H9 (cell line): ENCODE results near the gene PIK3CD. TPM values are rescaled to one million over a fixed set of nuclear protein-coding genes. Genes with fewer than 3 reads are reported as not detected.

Source experiments
- DNase-seq: peaks from one replicate; pipeline ENCODE4 v3.0.0-alpha.2; 2017
- H2AFZ ChIP-seq: one replicate; pipeline ENCODE4 v1.6.1; 2013; ENCODE audit warnings: mild to moderate bottlenecking, low read length, control low read depth, moderate library complexity
- H2AK5ac ChIP-seq: 2 replicates; pipeline ENCODE4 v1.6.1; 2013; ENCODE audit warnings: low read length, control low read depth, mixed read lengths; ENCODE audit not compliant: insufficient read length
- H2BK120ac ChIP-seq: one replicate; pipeline ENCODE4 v1.6.1; 2013; ENCODE audit warnings: low read depth, mild to moderate bottlenecking, low read length, control low read depth, inconsistent platforms; ENCODE audit not compliant: poor library complexity, severe bottlenecking
- H2BK12ac ChIP-seq: 2 replicates; pipeline ENCODE4 v1.6.1; 2013; ENCODE audit warnings: low read length, control low read depth, mixed read lengths, low read depth; ENCODE audit not compliant: insufficient read length
- H2BK15ac ChIP-seq: 2 replicates; pipeline ENCODE4 v1.6.1; 2013; ENCODE audit warnings: low read depth, low read length, control low read depth
- H2BK20ac ChIP-seq: one replicate; pipeline ENCODE4 v1.6.1; 2013; ENCODE audit warnings: low read depth, mild to moderate bottlenecking, low read length, control low read depth, inconsistent platforms; ENCODE audit not compliant: poor library complexity, severe bottlenecking
- H2BK5ac ChIP-seq: 2 replicates; pipeline ENCODE4 v1.6.1; 2013; ENCODE audit warnings: low read length, control low read depth, mixed read lengths; ENCODE audit not compliant: insufficient read length
- H3K14ac ChIP-seq: 2 replicates; pipeline ENCODE4 v1.6.1; 2013; ENCODE audit warnings: low read length, control low read depth; ENCODE audit not compliant: insufficient read depth
- H3K18ac ChIP-seq: 2 replicates; pipeline ENCODE4 v1.6.1; 2013; ENCODE audit warnings: low read depth, mild to moderate bottlenecking, mixed read lengths, low read length, control low read depth; ENCODE audit not compliant: insufficient read length
- H3K23ac ChIP-seq: 2 replicates; pipeline ENCODE4 v1.6.1; 2013; ENCODE audit warnings: low read length, control low read depth, mixed read lengths, low read depth; ENCODE audit not compliant: insufficient read length
- H3K23me2 ChIP-seq: 2 replicates; pipeline ENCODE4 v1.6.1; 2013; ENCODE audit warnings: low read depth, mild to moderate bottlenecking, mixed read lengths, low read length, control low read depth; ENCODE audit not compliant: insufficient read length, poor library complexity, severe bottlenecking
- H3K27ac ChIP-seq: 2 replicates; pipeline ENCODE4 v1.5.1; 2013; ENCODE audit warnings: low read length, control low read depth, mixed read lengths, low read depth; ENCODE audit not compliant: insufficient read length
- H3K27me3 ChIP-seq: 2 replicates; pipeline ENCODE4 v1.6.1; 2013; ENCODE audit warnings: low read length, control low read depth, inconsistent platforms; ENCODE audit not compliant: insufficient read depth
- H3K4ac ChIP-seq: 2 replicates; pipeline ENCODE4 v1.6.1; 2013; ENCODE audit warnings: low read depth, mild to moderate bottlenecking, control low read depth, inconsistent platforms, low read length, moderate library complexity
- H3K4me1 ChIP-seq: 2 replicates; pipeline ENCODE4 v1.6.1; 2013; ENCODE audit warnings: low read length, control low read depth, inconsistent platforms; ENCODE audit not compliant: insufficient read depth
- H3K4me2 ChIP-seq: 2 replicates; pipeline ENCODE4 v1.6.1; 2013; ENCODE audit warnings: low read length, control low read depth, mixed read lengths; ENCODE audit not compliant: insufficient read length, insufficient read depth
- H3K56ac ChIP-seq: 2 replicates; pipeline ENCODE4 v1.6.1; 2013; ENCODE audit warnings: low read depth, mild to moderate bottlenecking, mixed read lengths, low read length, control low read depth; ENCODE audit not compliant: insufficient read length
- H3K79me1 ChIP-seq: 2 replicates; pipeline ENCODE4 v1.6.1; 2013; ENCODE audit warnings: low read depth, mild to moderate bottlenecking, moderate library complexity, low read length, control low read depth, inconsistent platforms; ENCODE audit not compliant: insufficient read depth, poor library complexity, severe bottlenecking
- H3K79me2 ChIP-seq: 2 replicates; pipeline ENCODE4 v1.6.1; 2013; ENCODE audit warnings: low read length, control low read depth, inconsistent platforms; ENCODE audit not compliant: insufficient read depth
- H3K9ac ChIP-seq: 2 replicates; pipeline ENCODE4 v1.6.1; 2013; ENCODE audit warnings: low read length, control low read depth, mixed read lengths; ENCODE audit not compliant: insufficient read length; ENCODE audit errors: extremely low read depth
- H3K9me3 ChIP-seq: one replicate; pipeline ENCODE4 v1.6.1; 2013; ENCODE audit warnings: low read depth, low read length, inconsistent platforms; ENCODE audit not compliant: control insufficient read depth
- H3T11ph ChIP-seq: one replicate; pipeline ENCODE4 v1.6.1; 2013; ENCODE audit warnings: mild to moderate bottlenecking, low read length, control low read depth, inconsistent platforms
- H4K20me1 ChIP-seq: one replicate; pipeline ENCODE4 v1.6.1; 2013; ENCODE audit not compliant: control insufficient read depth, insufficient read length, insufficient read depth
- H4K5ac ChIP-seq: 2 replicates; pipeline ENCODE4 v1.6.1; 2013; ENCODE audit warnings: low read depth, mild to moderate bottlenecking, mixed read lengths, low read length, control low read depth; ENCODE audit not compliant: insufficient read length
- H4K8ac ChIP-seq: replicated peaks from 2 replicates; pipeline ENCODE4 v1.6.1; 2013; ENCODE audit warnings: low read length, control low read depth, mixed read lengths, low read depth; ENCODE audit not compliant: insufficient read length
- H4K91ac ChIP-seq: 2 replicates; pipeline ENCODE4 v1.6.1; 2013; ENCODE audit warnings: low read depth, mild to moderate bottlenecking, moderate library complexity, mixed read lengths, low read length, control low read depth; ENCODE audit not compliant: insufficient read length
- H3K27ac Mint-ChIP-seq, 3 experiments: 2 replicates in 2 of 3; 3 replicates in 1 of 3; pipeline ENCODE4 v1.8.0; 2020 to 2021; ENCODE audit warnings: mixed read lengths in 3 of 3, mild to moderate bottlenecking in 1 of 3, moderate library complexity in 1 of 3
- H3K27me3 Mint-ChIP-seq: 2 replicates; pipeline ENCODE4 v1.8.0; 2021; ENCODE audit warnings: low read depth, mild to moderate bottlenecking, moderate library complexity, mixed read lengths
- H3K36me3 Mint-ChIP-seq, 3 experiments: 2 replicates in 2 of 3; 3 replicates in 1 of 3; pipeline ENCODE4 v1.8.0; 2020 to 2021; ENCODE audit warnings: low read depth in 3 of 3, mixed read lengths in 3 of 3; ENCODE audit not compliant: insufficient read depth in 1 of 3
- H3K4me1 Mint-ChIP-seq, 2 experiments: 2 replicates each; pipeline ENCODE4 v1.8.0; 2020; ENCODE audit warnings: mixed read lengths in 2 of 2
- H3K4me3 Mint-ChIP-seq, 2 experiments: 2 replicates in 1 of 2; 3 replicates in 1 of 2; pipeline ENCODE4 v1.8.0; 2020 to 2021; ENCODE audit warnings: mild to moderate bottlenecking in 2 of 2, mixed read lengths in 2 of 2, moderate library complexity in 1 of 2
- H3K9me3 Mint-ChIP-seq, 2 experiments: 2 replicates in 1 of 2; 3 replicates in 1 of 2; pipeline ENCODE4 v1.8.0; 2020; ENCODE audit warnings: mild to moderate bottlenecking in 2 of 2, mixed read lengths in 2 of 2, moderate library complexity in 1 of 2
- WGBS: extraction: QIAGEN DNeasy Blood & Tissue Kit; methylation state at CpG from one replicate; pipeline ENCODE4 v1.1.7; 2013; ENCODE audit warnings: missing lambda C conversion rate, low lambda C conversion rate, mixed read lengths; ENCODE audit not compliant: insufficient read length; ENCODE audit errors: extremely low coverage; 5-methylcytosine and 5-hydroxymethylcytosine counted together
- total RNA-seq: library from RNA; stranded (reverse); gene quantifications from 2 replicates; pipeline ENCODE4 v1.2.1, GENCODE V29; 2021
- TF ChIP-seq, protein P1 (sequence below): fragments of 200-600 bp; sonication (generic); conservative IDR thresholded peaks from 3 replicates; pipeline ENCODE4 v1.8.0; 2021; ENCODE audit warnings: antibody characterized with exemption, mild to moderate bottlenecking

The PIK3CD gene
- total RNA-seq, 1 experiment from 2014 or later = 10.0 TPM

DNA sequence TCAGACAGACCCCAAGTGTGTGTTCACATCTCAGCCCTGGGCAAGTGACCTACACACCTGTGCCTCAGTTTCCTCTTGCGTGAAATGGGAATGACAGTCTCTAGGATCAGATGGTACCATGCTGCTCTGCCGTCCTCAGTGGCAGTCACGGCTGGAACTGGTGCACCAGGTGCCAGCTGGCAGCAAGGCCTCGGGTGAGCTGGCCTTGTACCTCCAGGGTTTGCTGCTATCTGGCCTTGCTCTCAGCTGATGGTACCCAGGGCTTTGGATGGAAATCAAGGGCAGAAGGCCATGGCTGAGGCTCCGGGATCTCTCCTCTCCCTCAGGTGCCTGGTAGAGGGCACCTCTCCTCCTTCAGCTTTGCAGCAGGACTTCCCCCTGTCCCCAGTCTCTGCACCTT lies 41.5 kb upstream of the PIK3CD start:
- Histone ChIP-seq H2BK15ac (no peak overlapping the region), H2BK12ac (no peak overlapping the region), H3K18ac (no peak overlapping the region), H2AK5ac (no peak overlapping the region), H2BK5ac (no peak overlapping the region), H2BK20ac (no peak overlapping the region), H3K14ac (no peak overlapping the region), H4K8ac (no peak overlapping the region), H3K27ac (no peak overlapping the region), H4K5ac (no peak overlapping the region), H4K91ac (no peak overlapping the region), H2BK120ac (no peak overlapping the region), H3K23me2 (no peaks in the 10 kb centered on the region), H3K56ac (no peak overlapping the region), H3K4me1 (no peaks in the 10 kb centered on the region), H3K4ac (no peak overlapping the region), H2AFZ (no peak overlapping the region), H3K9me3 (no peaks in the 10 kb centered on the region), H3K23ac (no peak overlapping the region), H4K20me1 (no peaks in the 10 kb centered on the region), H3K79me1 (no peaks in the 10 kb centered on the region), H3K4me2 (no peak overlapping the region), H3K9ac (no peak overlapping the region), H3K27me3 (no peaks in the 10 kb centered on the region), H3T11ph (no peak overlapping the region), H3K79me2 (no peaks in the 10 kb centered on the region)
- no peak for DNase-seq
- H3K27me3 Mint-ChIP-seq = no peaks in the 10 kb centered on the region
- no peaks in the 10 kb centered on the region for H3K4me1 Mint-ChIP-seq
- H3K9me3 Mint-ChIP-seq = no peaks in the 10 kb centered on the region
- no peak overlapping the region for H3K27ac Mint-ChIP-seq
- TF ChIP-seq, protein P1, sequence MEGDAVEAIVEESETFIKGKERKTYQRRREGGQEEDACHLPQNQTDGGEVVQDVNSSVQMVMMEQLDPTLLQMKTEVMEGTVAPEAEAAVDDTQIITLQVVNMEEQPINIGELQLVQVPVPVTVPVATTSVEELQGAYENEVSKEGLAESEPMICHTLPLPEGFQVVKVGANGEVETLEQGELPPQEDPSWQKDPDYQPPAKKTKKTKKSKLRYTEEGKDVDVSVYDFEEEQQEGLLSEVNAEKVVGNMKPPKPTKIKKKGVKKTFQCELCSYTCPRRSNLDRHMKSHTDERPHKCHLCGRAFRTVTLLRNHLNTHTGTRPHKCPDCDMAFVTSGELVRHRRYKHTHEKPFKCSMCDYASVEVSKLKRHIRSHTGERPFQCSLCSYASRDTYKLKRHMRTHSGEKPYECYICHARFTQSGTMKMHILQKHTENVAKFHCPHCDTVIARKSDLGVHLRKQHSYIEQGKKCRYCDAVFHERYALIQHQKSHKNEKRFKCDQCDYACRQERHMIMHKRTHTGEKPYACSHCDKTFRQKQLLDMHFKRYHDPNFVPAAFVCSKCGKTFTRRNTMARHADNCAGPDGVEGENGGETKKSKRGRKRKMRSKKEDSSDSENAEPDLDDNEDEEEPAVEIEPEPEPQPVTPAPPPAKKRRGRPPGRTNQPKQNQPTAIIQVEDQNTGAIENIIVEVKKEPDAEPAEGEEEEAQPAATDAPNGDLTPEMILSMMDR = no peak
- peaks cover 3 to 39% (median 27%) of the 10 kb centered on the region in 3 experiments; a peak in 6 of 7 replicates for H3K36me3 Mint-ChIP-seq
- no peak overlapping the region for H3K4me3 Mint-ChIP-seq
- no CpG with 5 or more reads among the region's 5 CpGs for WGBS
